Heart left ventricle (tissue), 16 donors: ENCODE results near the gene IGFBP3. TPM values are rescaled to one million over a fixed set of nuclear protein-coding genes. Genes with fewer than 3 reads are reported as not detected.

Source experiments
- ATAC-seq, 4 donors: fragments of 200-7000 bp; cut with Tn5 transposase; one replicate each; pipeline ENCODE4 v1.9.1; 2020 to 2022; ENCODE audit warnings: moderate library complexity in 4 of 4, mild to moderate bottlenecking in 3 of 4, moderate number of reproducible peaks in 1 of 4
- DNase-seq, 5 donors: peaks; one replicate each; pipeline ENCODE4 v3.0.0-alpha.2; 2020
- H3K27ac ChIP-seq, 12 donors: fragments of 200-600 bp; sonication (generic) in 4 of 12; one replicate each; pipeline versions ENCODE4 v1.5.0 to v1.8.0; 2016 to 2022; ENCODE audit warnings: mild to moderate bottlenecking in 2 of 12
- H3K27me3 ChIP-seq, 9 donors: fragments of 200-600 bp; sonication (generic) in 2 of 9; one replicate each; pipeline versions ENCODE4 v1.5.1 to v1.8.0; 2016 to 2022; ENCODE audit warnings: mild to moderate bottlenecking in 3 of 9
- H3K36me3 ChIP-seq, 9 donors: fragments of 200-600 bp; sonication (generic) in 2 of 9; one replicate each; pipeline versions ENCODE4 v1.5.0 to v1.8.0; 2018 to 2022; ENCODE audit warnings: mild to moderate bottlenecking in 2 of 9
- H3K4me1 ChIP-seq, 12 donors: fragments of 200-600 bp; sonication (generic) in 4 of 12; one replicate each; pipeline versions ENCODE4 v1.5.0 to v1.8.0; 2016 to 2022; ENCODE audit warnings: mild to moderate bottlenecking in 3 of 12
- H3K4me3 ChIP-seq, 12 donors: fragments of 200-600 bp; sonication (generic) in 4 of 12; one replicate each; pipeline versions ENCODE4 v1.5.0 to v1.8.0; 2017 to 2022; ENCODE audit warnings: mild to moderate bottlenecking in 9 of 12, moderate library complexity in 4 of 12
- H3K9me3 ChIP-seq, 12 donors: fragments of 200-600 bp; sonication (generic) in 4 of 12; one replicate each; pipeline versions ENCODE4 v1.5.0 to v1.8.0; 2016 to 2022; ENCODE audit warnings: mild to moderate bottlenecking in 1 of 12
- CTCF ChIP-seq, 12 donors: fragments of 200-600 bp; sonication (generic) in 4 of 12; IDR thresholded peaks; one replicate each; pipeline versions ENCODE4 v1.5.0 to v1.8.0; 2018 to 2022; ENCODE audit warnings: antibody characterized with exemption in 12 of 12, mild to moderate bottlenecking in 5 of 12
- POLR2A ChIP-seq, 2 donors: fragments of 450-650 bp; IDR thresholded peaks; one replicate each; pipeline ENCODE4 v1.6.1; 2017; ENCODE audit warnings: antibody characterized with exemption in 2 of 2, mild to moderate bottlenecking in 2 of 2, moderate library complexity in 2 of 2
- WGBS, 4 donors: extraction: QIAGEN DNeasy Blood & Tissue Kit in 2 of 4; methylation state at CpG; one replicate each; pipeline versions ENCODE4 v1.1.5 to v1.1.7; 2013 to 2018; 5-methylcytosine and 5-hydroxymethylcytosine counted together
- intact Hi-C, 10 donors: fragments of 100-400 bp; cut with DNase I; formaldehyde crosslinking; loops; one replicate each; pipeline versions ENCODE4 v1.11.1 to v1.14.2; 2022
- polyA plus RNA-seq, 2 donors: library from polyadenylated mRNA; stranded (reverse); fragments of 200-250 nt; gene quantifications; one replicate each; pipeline ENCODE4 v1.2.3, GENCODE V29; 2013
- total RNA-seq, 9 donors: library from RNA; depleted of rRNA in 2 of 9; stranded (reverse); fragments of >200 nt in 2 of 9; fragmentation: NEBNext Ultra II Directional in 3 of 9; extraction: Animal tissue kit (Norgen Biotek cat#: 25700) in 3 of 9; gene quantifications; one replicate each; pipeline versions ENCODE4 v1.1.0 to v1.2.4, GENCODE V29; 2016 to 2023
- donor health status: ischemic (EF 13 %, LVEDD 7.1; RV severe dilation, severe dysfunction).
- donor health status: healthy with polysubstance abuse.
- donor health status: DM: no; HTN: yes; CAD: no.
- donor health status: DM: no; HTN: no; CAD: no.
- donor health status: ischemic (EF 25% LVEDD 6.9; RV normal size, moderate dysfunction).
- donor health status: ischemic (EF 25% LVEDD 5.7; RV mildly dilated, moderate dysfunction).
- donor health status: healthy.
- donor health status: DM: yes; HTN: yes; CAD: no.
- donor health status: ischemic (EF 35%, LVEDD 5.7; RV mildly dilated, moderate dysfunction).
- donor health status: nonischemic (EF 11% LVEDD 7.7; RV severe dilation, severe dysfunction).
- donor health status: DM: yes; HTN: yes; CAD: no.
- donor health status: PGD.
- donor health status: ischemic (EF 29% LVEDD 5.4; RV normal size, mild dysfunction).
- donor health status: nonischemic (EF 23%, LVEDD 6.1; RV moderate dilation, normal function).

Gene IGFBP3
- total and polyA plus RNA-seq, 11 donors = 18.1 to 165 (median 66.3) TPM

DNA sequence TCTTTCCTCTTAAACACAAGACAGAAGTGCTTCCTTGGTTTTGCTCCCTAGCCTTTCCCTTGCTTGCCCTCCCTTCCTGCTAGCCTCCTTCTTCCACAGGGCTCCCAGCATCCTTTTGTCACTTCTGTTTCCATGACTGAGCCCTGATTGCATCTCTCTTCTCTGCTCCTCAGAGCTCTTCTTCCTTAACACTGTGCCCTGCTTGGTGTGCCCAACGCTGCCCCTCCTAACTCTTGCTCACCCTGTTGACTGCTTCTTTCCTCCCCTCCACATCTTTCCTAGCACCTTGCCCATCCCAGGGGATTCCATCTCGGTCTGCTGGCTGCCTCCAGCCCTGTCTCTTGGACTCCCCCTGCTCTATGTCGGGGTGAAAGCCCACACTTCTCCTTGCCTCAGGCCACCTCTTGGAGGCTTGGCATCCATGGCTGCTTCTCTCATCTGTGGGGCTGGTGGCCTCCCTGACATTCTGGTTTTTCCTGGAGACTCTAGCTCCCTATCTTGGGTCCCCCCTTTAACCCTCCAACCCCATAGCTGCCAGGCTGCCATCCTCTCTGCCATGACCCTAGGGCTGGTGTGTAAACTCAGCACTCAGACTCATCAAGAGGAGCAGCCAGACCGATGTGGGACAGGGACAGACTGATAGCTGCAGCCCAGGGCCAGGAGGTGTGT is 26.9 kb downstream of the IGFBP3 start:
- intact Hi-C loops = loop anchor here in 1 of 10 donors (10.0 kb wide), 1 partner anchor 1361 kb away; no protein-coding TSS in a partner anchor
- H3K9me3 ChIP-seq = no peaks in the 10 kb centered on the region
- peaks cover 0 to 23% (median 5%) of the 10 kb centered on the region in 9 donors for H3K27me3 ChIP-seq
- TF ChIP-seq CTCF (IDR thresholded peaks at IDR 0.05) = no peak
- TF ChIP-seq POLR2A (IDR thresholded peaks at IDR 0.05) = no peak
- H3K4me1 ChIP-seq = peaks cover 0 to 1% (median 0%) of the 10 kb centered on the region in 12 donors
- ATAC-seq (no peak), DNase-seq (no peak)
- WGBS, 4 donors = 85 to 88% (median 86%) methylated on average over 3 to 4 of the region's 4 CpGs
- H3K4me3 ChIP-seq = no peak overlapping the region
- no peaks in the 10 kb centered on the region for H3K36me3 ChIP-seq
- H3K27ac ChIP-seq = no peak overlapping the region

- TF ChIP-seq POLR2A (IDR thresholded peaks at IDR 0.05) = no peak
- 68 to 77% (median 74%) methylated on average over 5 of the region's 5 CpGs for WGBS, 4 donors
- Histone ChIP-seq H3K36me3 (no peaks in the 10 kb centered on the region), H3K27ac (no peak overlapping the region), H3K4me3 (no peak overlapping the region), H3K27me3 (peaks cover 0 to 30% (median 12%) of the 10 kb centered on the region in 9 donors), H3K9me3 (no peaks in the 10 kb centered on the region), H3K4me1 (peaks cover 0 to 6% (median 1%) of the 10 kb centered on the region in 12 donors)
- ATAC-seq = no peak
- intact Hi-C loops = loop anchor here in 1 of 10 donors (10.0 kb wide), 1 partner anchor 1361 kb away; no protein-coding TSS in a partner anchor
- no peak for DNase-seq
Measured at GRCh38 chr7:45893374-45893995, 27.6 kb downstream of the IGFBP3 start.

- H3K4me3 ChIP-seq = no peak overlapping the region
- peaks cover 0 to 11% (median 5%) of the 10 kb centered on the region in 12 donors for H3K4me1 ChIP-seq
- no peak overlapping the region for H3K27ac ChIP-seq
- DNase-seq (no peak), ATAC-seq (no peak)
- 74 to 91% (median 88%) methylated on average over 5 to 6 of the region's 6 CpGs for WGBS, 4 donors
- intact Hi-C loops = loop anchor here in 1 of 10 donors (10.0 kb wide), 1 partner anchor 1362 kb away; no protein-coding TSS in a partner anchor
- TF ChIP-seq CTCF (IDR thresholded peaks at IDR 0.05) (no peak), POLR2A (IDR thresholded peaks at IDR 0.05) (no peak)
- no peaks in the 10 kb centered on the region for H3K9me3 ChIP-seq
- H3K27me3 ChIP-seq = peaks cover 0 to 39% (median 21%) of the 10 kb centered on the region in 9 donors
- H3K36me3 ChIP-seq = no peaks in the 10 kb centered on the region
Measured at GRCh38 chr7:45892407-45893035, 28.6 kb downstream of the IGFBP3 start.

GRCh38 chr7:45891462-45892402 is 29.3 kb downstream of the IGFBP3 start:
- H3K27me3 ChIP-seq = peaks cover 3 to 45% (median 28%) of the 10 kb centered on the region in 9 donors
- 73 to 77% (median 74%) methylated on average over 10 of the region's 10 CpGs for WGBS, 4 donors
- intact Hi-C loops = loop anchor here in 3 of 10 donors (1.0 to 10.0 kb wide), 3 partner anchors 1289 to 1363 kb away; no protein-coding TSS in a partner anchor
- no peak overlapping the region for H3K4me3 ChIP-seq
- H3K27ac ChIP-seq = no peak overlapping the region
- no peak for ATAC-seq
- TF ChIP-seq CTCF (IDR thresholded peaks at IDR 0.05) = no peak
- TF ChIP-seq POLR2A (IDR thresholded peaks at IDR 0.05) = no peak
- no peak for DNase-seq
- peaks cover 0 to 11% (median 5%) of the 10 kb centered on the region in 12 donors for H3K4me1 ChIP-seq
- H3K36me3 ChIP-seq = no peaks in the 10 kb centered on the region
- no peaks in the 10 kb centered on the region for H3K9me3 ChIP-seq
